Hypothalamus (tissue), 51 donors: Measurements from ENCODE around the gene SMC6.

Experiments used
- DNase-seq, 51 donors: peaks; one replicate each; lab custom pipeline; 2025; lab: John Stamatoyannopoulos, UW

SMC6 gene

GRCh38 chr2:17753803-17754663 lies at the start of gene SMC6, which contains the start of gene GEN1:
Gene SMC6, minus strand, starts transcription at chr2:17753810. Its CDS starts 7,864 bp downstream, at chr2:17745946.
Gene GEN1, plus strand, starts transcription at chr2:17754138. Its CDS starts 5,806 bp downstream, at chr2:17759944.
- peak; percentile 69 to 100 (median 90) for DNase-seq

- DNase-seq = no peak
Observed at GRCh38 chr2:17800693-17801458, 47.3 kb upstream of the SMC6 start.

- peak in 13 of 51 donors; percentile 2 to 27 (median 10) for DNase-seq
Observed at GRCh38 chr2:17800219-17800618, 46.6 kb upstream of the SMC6 start.

- DNase-seq = no peak
Observed at GRCh38 chr2:17799301-17800120, 45.9 kb upstream of the SMC6 start.

- no peak for DNase-seq
Observed at GRCh38 chr2:17798338-17798737, 44.7 kb upstream of the SMC6 start.

GRCh38 chr2:17795309-17795708 lies 41.7 kb upstream of the SMC6 start:
- no peak for DNase-seq

GRCh38 chr2:17793803-17794354 lies 40.3 kb upstream of the SMC6 start:
- DNase-seq = no peak

- no peak for DNase-seq
Observed at GRCh38 chr2:17793296-17793695, 39.7 kb upstream of the SMC6 start.

- no peak for DNase-seq
Observed at GRCh38 chr2:17792515-17792914, 38.9 kb upstream of the SMC6 start.

- DNase-seq = no peak
Observed at GRCh38 chr2:17791817-17792130, 38.2 kb upstream of the SMC6 start.

- no peak for DNase-seq
Observed at GRCh38 chr2:17791121-17791816, 37.7 kb upstream of the SMC6 start.

GRCh38 chr2:17790536-17790935 lies 36.9 kb upstream of the SMC6 start:
- DNase-seq = no peak

- no peak for DNase-seq
Observed at GRCh38 chr2:17788773-17789172, 35.2 kb upstream of the SMC6 start.

- no peak for DNase-seq
Observed at GRCh38 chr2:17786727-17787126, 33.1 kb upstream of the SMC6 start.

- DNase-seq = no peak
Observed at GRCh38 chr2:17781482-17781881, 27.9 kb upstream of the SMC6 start.

GRCh38 chr2:17780546-17780945 lies 26.9 kb upstream of the SMC6 start:
- no peak for DNase-seq

- DNase-seq = no peak
Observed at GRCh38 chr2:17772532-17772931, 18.9 kb upstream of the SMC6 start.

GRCh38 chr2:17771956-17772355 lies 18.3 kb upstream of the SMC6 start:
- DNase-seq = no peak

- DNase-seq = no peak
Observed at GRCh38 chr2:17768894-17769293, 15.3 kb upstream of the SMC6 start.

GRCh38 chr2:17765398-17765797 lies 11.8 kb upstream of the SMC6 start:
- DNase-seq = no peak
